Fibroblast of mammary gland (primary cell): ENCODE measurements around the gene CFI.

Source experiments
- DNase-seq: peaks from one replicate; pipeline ENCODE4 v3.0.0-alpha.2; 2010; ENCODE audit warnings: low read depth
- H3K4me3 ChIP-seq: 2 replicates; pipeline ENCODE4 v1.5.1; 2011; ENCODE audit warnings: low read depth, mild to moderate bottlenecking, low read length, moderate library complexity; ENCODE audit not compliant: control insufficient read depth
- CTCF ChIP-seq: conservative IDR thresholded peaks from 2 replicates; pipeline ENCODE4 v1.5.1; 2011; ENCODE audit warnings: low read depth, low read length, inconsistent platforms; ENCODE audit not compliant: control insufficient read depth, insufficient read depth

CFI gene

GRCh38 chr4:109833756-109834155, 32.0 kb upstream of the CFI start:
- DNase-seq, result no peak
- no peak for TF ChIP-seq CTCF
- no peak overlapping the region for H3K4me3 ChIP-seq

GRCh38 chr4:109827672-109828071, 25.9 kb upstream of the CFI start, which contains the start of gene RRH:
Gene RRH (plus strand): TSS chr4:109827972. CDS start chr4:109828028, 56 bp downstream.
- no peak within 1 kb of the TSS for H3K4me3 ChIP-seq
- no peak for DNase-seq
- no peak for TF ChIP-seq CTCF

GRCh38 chr4:109826719-109827118, 24.9 kb upstream of the CFI start:
- peak; percentile 53 for TF ChIP-seq CTCF
- DNase-seq, result peak; percentile 39
- H3K4me3 ChIP-seq, result no peak overlapping the region

- no peak for TF ChIP-seq CTCF
- DNase-seq, result no peak
These were observed 19.4 kb upstream of the CFI start for GRCh38 chr4:109821185-109821584.

GRCh38 chr4:109820563-109820962, 18.8 kb upstream of the CFI start:
- no peak overlapping the region for H3K4me3 ChIP-seq
- DNase-seq, result peak; percentile 9
- no peak for TF ChIP-seq CTCF

More at GRCh38 chr4:109821185-109821584, 19.4 kb upstream of the CFI start:
- no peak overlapping the region for H3K4me3 ChIP-seq

- H3K4me3 ChIP-seq, result no peak overlapping the region
- no peak for TF ChIP-seq CTCF
- no peak for DNase-seq
These were observed 16.5 kb upstream of the CFI start for GRCh38 chr4:109818268-109818667.

- no peak for DNase-seq
- TF ChIP-seq CTCF, result no peak
- peak overlapping the region; percentile 99 for H3K4me3 ChIP-seq
These were observed 15.1 kb upstream of the CFI start for GRCh38 chr4:109816894-109817293.
